Measurements from ENCODE around the gene SLC2A11.

Gene SLC2A11

DNA sequence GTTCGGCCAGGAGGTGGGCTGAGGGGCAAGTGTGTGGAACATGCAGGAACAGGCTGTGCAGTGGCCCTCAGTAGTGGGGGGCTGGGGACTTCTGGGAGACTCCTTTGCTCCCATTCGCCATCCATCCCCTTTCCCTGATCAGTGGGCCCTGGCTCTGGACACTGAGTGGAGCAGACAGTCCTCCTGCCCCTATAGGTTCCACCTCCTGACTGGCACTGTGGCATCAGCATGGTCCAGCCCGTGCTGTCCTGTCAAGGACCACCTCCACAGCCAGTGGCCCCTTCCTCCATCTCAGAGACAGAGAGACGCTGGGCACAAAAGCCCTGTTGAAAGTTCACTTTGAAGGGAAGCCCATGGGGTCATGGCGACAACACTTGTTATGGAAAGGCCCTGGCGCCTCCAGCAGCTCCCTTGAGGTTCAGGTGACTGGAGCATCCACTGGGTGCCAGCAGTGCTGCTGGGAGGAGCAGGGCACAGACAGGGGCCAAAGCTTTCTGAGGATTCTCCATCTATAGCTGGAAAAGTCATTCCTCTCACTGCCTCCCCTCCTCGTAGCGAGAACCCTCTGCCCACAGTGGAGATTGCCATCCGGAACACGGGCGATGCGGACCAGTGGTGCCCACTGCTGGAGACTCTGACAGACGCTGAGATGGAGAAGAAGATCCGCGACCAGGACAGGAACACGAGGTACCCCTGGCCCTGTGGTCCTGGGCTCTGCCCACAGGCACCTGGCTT is 24.5 kb upstream of the SLC2A11 start:
- TF ChIP-seq, protein P1, sequence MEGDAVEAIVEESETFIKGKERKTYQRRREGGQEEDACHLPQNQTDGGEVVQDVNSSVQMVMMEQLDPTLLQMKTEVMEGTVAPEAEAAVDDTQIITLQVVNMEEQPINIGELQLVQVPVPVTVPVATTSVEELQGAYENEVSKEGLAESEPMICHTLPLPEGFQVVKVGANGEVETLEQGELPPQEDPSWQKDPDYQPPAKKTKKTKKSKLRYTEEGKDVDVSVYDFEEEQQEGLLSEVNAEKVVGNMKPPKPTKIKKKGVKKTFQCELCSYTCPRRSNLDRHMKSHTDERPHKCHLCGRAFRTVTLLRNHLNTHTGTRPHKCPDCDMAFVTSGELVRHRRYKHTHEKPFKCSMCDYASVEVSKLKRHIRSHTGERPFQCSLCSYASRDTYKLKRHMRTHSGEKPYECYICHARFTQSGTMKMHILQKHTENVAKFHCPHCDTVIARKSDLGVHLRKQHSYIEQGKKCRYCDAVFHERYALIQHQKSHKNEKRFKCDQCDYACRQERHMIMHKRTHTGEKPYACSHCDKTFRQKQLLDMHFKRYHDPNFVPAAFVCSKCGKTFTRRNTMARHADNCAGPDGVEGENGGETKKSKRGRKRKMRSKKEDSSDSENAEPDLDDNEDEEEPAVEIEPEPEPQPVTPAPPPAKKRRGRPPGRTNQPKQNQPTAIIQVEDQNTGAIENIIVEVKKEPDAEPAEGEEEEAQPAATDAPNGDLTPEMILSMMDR (IDR thresholded peaks at IDR 0.05; ENCODE audit: low read depth, low read length, missing control alignments) = no peak
- no peak for DNase-seq (ENCODE audit: low read depth)
- no peak overlapping the region for H3K4me3 ChIP-seq (ENCODE audit: low read depth, low read length)

DNA sequence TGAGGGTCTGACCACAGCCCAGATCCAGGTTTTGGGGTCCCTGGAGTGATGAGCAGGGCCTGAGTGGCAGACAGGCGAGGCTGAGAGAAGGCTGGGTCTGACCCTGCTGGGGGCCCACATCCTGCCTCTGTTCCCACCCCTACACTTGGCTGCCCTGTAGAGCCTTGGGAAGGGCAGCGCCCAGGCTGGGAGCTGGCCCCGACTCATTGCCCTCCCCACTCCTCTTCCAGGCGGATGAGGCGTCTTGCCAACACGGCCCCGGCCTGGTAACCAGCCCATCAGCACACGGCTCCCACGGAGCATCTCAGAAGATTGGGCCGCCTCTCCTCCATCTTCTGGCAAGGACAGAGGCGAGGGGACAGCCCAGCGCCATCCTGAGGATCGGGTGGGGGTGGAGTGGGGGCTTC is 23.8 kb upstream of the SLC2A11 start:
- no peak overlapping the region for H3K4me3 ChIP-seq (ENCODE audit: low read depth, low read length)
- TF ChIP-seq, protein P1 (IDR thresholded peaks at IDR 0.05; ENCODE audit: low read depth, low read length, missing control alignments) = no peak

DNA sequence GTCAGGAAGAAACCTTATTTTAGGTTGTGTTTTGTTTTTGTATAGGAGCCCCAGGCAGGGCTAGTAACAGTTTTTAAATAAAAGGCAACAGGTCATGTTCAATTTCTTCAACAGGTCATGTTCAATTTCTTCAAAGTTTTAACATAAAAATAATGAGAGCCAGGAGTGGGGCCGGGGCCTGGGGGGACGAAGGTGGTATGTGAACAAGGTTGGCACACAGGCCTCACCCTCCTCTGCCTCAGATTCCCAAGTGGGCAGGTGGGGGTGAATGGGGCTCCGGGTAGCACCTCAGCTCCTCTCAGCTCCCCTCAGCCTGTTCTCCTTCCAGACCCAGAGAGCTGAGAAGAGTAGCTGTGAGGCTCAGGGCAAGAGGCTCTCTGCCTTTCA is 23.3 kb upstream of the SLC2A11 start:
- TF ChIP-seq, protein P1 (IDR thresholded peaks at IDR 0.05; ENCODE audit: low read depth, low read length, missing control alignments) = no peak
- no peak overlapping the region for H3K4me3 ChIP-seq (ENCODE audit: low read depth, low read length)
- DNase-seq (ENCODE audit: low read depth) = no peak

More for the DNA sequence above, 23.8 kb upstream of the SLC2A11 start:
- DNase-seq (ENCODE audit: low read depth) = no peak

DNA sequence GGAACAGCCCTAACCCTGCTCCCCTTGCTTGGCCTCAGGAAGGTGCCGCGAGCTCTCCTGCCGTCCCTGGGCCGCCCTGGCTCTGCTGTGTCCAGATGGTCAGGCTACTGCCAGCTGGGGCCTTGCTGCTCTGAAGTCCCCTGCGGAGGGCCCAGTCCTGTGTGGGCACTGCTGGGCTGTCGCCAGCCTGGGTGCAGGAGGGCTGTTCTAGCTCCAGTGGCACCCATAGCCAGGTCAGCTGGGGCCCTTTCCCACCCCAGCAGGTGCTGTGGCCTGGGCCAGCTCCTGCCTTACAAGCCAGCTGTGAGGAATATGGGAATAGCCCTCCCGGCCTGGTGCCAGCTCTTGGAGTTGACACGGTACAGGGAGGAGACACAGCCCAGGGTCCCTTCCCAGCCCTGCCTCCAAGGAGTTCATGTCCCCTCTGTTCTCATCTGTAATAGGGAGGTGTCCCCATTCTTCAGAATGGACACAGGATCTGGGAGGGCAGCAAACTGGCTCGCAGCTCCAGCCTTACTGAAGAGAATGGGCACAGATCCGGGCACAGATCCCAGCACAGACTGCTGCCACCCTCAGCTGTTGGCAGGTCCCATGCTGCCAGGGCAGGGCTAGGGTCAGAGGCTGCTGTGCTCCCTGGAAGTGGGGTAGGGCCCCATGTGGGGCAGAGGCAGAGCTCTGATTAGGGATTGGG is 22.7 kb upstream of the SLC2A11 start:
- H3K4me3 ChIP-seq (ENCODE audit: low read depth, low read length) = no peak overlapping the region
- DNase-seq (ENCODE audit: low read depth) = no peak
- TF ChIP-seq, protein P1 (IDR thresholded peaks at IDR 0.05; ENCODE audit: low read depth, low read length, missing control alignments) = no peak

DNA sequence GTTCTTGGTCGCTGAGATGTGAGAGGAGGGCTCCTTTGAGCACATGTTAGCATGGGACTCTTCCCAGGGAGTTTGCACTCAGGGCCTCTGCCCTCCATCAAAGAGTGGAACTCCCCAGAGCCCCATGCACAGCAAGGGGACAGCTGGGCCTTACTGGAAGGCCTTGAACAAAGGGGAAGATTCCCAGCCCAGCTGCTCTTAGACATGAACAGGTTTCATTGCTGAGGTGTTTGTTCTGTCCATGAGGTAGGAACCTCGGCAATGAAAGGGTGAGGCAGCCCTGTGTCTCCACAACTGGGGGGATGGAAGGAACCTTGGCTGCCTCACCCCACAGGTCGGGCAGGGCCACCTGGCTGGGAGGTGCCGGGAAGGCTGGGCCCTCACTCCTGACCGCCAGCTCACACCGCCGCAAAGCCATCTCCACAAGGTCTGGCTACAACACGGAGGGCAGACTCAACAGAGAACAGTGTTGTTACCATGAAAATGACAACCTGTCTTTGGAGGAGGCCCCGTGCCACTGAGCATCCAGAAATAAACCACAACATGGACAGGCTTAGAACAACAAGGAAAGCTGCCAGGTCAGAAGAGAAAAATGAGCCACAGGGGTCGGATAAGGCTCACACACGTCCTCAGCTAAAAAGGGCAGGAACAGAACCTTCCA is 22.1 kb upstream of the SLC2A11 start:
- DNase-seq (ENCODE audit: low read depth) = no peak
- TF ChIP-seq, protein P1 (IDR thresholded peaks at IDR 0.05; ENCODE audit: low read depth, low read length, missing control alignments) = no peak
- H3K4me3 ChIP-seq (ENCODE audit: low read depth, low read length) = no peak overlapping the region

DNA sequence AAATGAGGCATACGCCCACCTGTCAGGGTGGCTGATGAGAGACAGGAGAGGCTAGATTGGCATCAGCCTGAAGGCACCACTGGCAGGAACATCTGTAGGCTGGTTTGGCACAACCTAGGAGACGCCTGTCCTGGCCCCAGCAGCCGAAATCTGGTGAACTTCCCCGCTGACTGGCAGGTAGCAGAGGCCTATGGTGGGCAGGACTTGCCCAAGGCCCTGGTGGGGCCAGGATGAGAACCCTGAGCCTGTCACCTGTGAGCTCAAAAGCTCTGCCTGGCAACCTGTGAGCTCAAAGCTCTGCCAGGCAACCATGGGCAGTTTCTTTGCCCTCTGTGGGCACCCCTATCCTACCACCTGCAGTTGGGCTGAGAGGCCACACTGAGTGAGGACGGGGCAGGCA is 21.4 kb upstream of the SLC2A11 start:
- no peak overlapping the region for H3K4me3 ChIP-seq (ENCODE audit: low read depth, low read length)
- TF ChIP-seq, protein P1 (IDR thresholded peaks at IDR 0.05; ENCODE audit: low read depth, low read length, missing control alignments) = no peak
- no peak for DNase-seq (ENCODE audit: low read depth)
